HepG2 (cell line): ENCODE measurements around the gene SLC43A1. TPM values are rescaled to one million over a fixed set of nuclear protein-coding genes. Genes with fewer than 3 reads are reported as not detected.

Experiments
- BCL6 ChIP-seq: IDR thresholded peaks from 2 replicates; pipeline ENCODE4 v1.6.1; 2016; ENCODE audit warnings: missing genetic modification reagents, missing compliant biosample characterization
- FOXO1 ChIP-seq: sonication (generic); formaldehyde crosslinking; IDR thresholded peaks from 2 replicates; pipeline ENCODE4 v1.4.0; 2020; ENCODE audit warnings: missing genetic modification reagents
- GZF1 ChIP-seq: sonication (generic); formaldehyde crosslinking; IDR thresholded peaks from 2 replicates; pipeline ENCODE4 v1.5.1; 2020; ENCODE audit warnings: mild to moderate bottlenecking, missing genetic modification reagents
- MLLT10 ChIP-seq: sonication (generic); formaldehyde crosslinking; IDR thresholded peaks from 2 replicates; pipeline ENCODE4 v1.4.0; 2020; ENCODE audit warnings: missing genetic modification reagents
- MLX ChIP-seq: IDR thresholded peaks from 2 replicates; pipeline ENCODE4 v1.6.1; 2016
- MZF1 ChIP-seq: sonication (generic); formaldehyde crosslinking; IDR thresholded peaks from 2 replicates; pipeline ENCODE4 v1.8.1; 2023; ENCODE audit warnings: mild to moderate bottlenecking, missing genetic modification reagents, borderline replicate concordance
- NR2C2 ChIP-seq: sonication (generic); formaldehyde crosslinking; IDR thresholded peaks from 2 replicates; pipeline ENCODE4 v1.4.0; 2020; ENCODE audit warnings: missing genetic modification reagents, mild to moderate bottlenecking, moderate library complexity, borderline replicate concordance
- PATZ1 ChIP-seq: sonication (generic); formaldehyde crosslinking; IDR thresholded peaks from 2 replicates; pipeline ENCODE4 v1.4.0; 2020; ENCODE audit warnings: missing genetic modification reagents
- PBX2 ChIP-seq: IDR thresholded peaks from 2 replicates; pipeline ENCODE4 v1.6.1; 2016; ENCODE audit warnings: control low read depth
- PHB2 ChIP-seq: fragments of 450-650 bp; IDR thresholded peaks from 2 replicates; pipeline ENCODE4 v1.6.1; 2018; ENCODE audit not compliant: partially characterized antibody
- PHF20 ChIP-seq: sonication (generic); formaldehyde crosslinking; IDR thresholded peaks from 2 replicates; pipeline ENCODE4 v1.5.0; 2020; ENCODE audit warnings: mild to moderate bottlenecking, missing genetic modification reagents
- RARA ChIP-seq: IDR thresholded peaks from 2 replicates; pipeline ENCODE4 v1.6.1; 2016; ENCODE audit warnings: missing genetic modification reagents, missing compliant biosample characterization
- RXRA ChIP-seq: sonication (generic); formaldehyde crosslinking; IDR thresholded peaks from 2 replicates; pipeline ENCODE4 v1.5.1; 2020; ENCODE audit warnings: missing genetic modification reagents
- SMC3 ChIP-seq: IDR thresholded peaks from 2 replicates; pipeline ENCODE4 v1.6.1; 2011; ENCODE audit warnings: low read length, improper control_type of control experiment
- TCF7 ChIP-seq: sonication (generic); IDR thresholded peaks from 2 replicates; pipeline ENCODE4 v1.6.1; 2016; ENCODE audit warnings: antibody characterized with exemption, low read depth
- YEATS4 ChIP-seq: sonication (generic); formaldehyde crosslinking; IDR thresholded peaks from 2 replicates; pipeline ENCODE4 v1.4.0; 2020; ENCODE audit warnings: missing genetic modification reagents, borderline replicate concordance
- ZBTB3 ChIP-seq: sonication (generic); formaldehyde crosslinking; IDR thresholded peaks from 2 replicates; pipeline ENCODE4 v1.4.0; 2020; ENCODE audit warnings: low read depth, mild to moderate bottlenecking, moderate library complexity, missing genetic modification reagents, borderline replicate concordance
- ZBTB39 ChIP-seq: sonication (generic); formaldehyde crosslinking; IDR thresholded peaks from 2 replicates; pipeline ENCODE4 v1.5.0; 2020; ENCODE audit warnings: missing genetic modification reagents
- ZBTB4 ChIP-seq: sonication (generic); formaldehyde crosslinking; IDR thresholded peaks from 2 replicates; pipeline ENCODE4 v1.4.0; 2020; ENCODE audit warnings: missing genetic modification reagents, mild to moderate bottlenecking, borderline replicate concordance
- ZNF224 ChIP-seq: sonication (generic); formaldehyde crosslinking; IDR thresholded peaks from 2 replicates; pipeline ENCODE4 v1.5.0; 2020; ENCODE audit warnings: mild to moderate bottlenecking, missing genetic modification reagents
- ZNF740 ChIP-seq: sonication (generic); formaldehyde crosslinking; IDR thresholded peaks from 2 replicates; pipeline ENCODE4 v1.4.0; 2020; ENCODE audit warnings: missing genetic modification reagents
- ZNF792 ChIP-seq: IDR thresholded peaks from 2 replicates; pipeline ENCODE4 v1.6.1; 2016
- ZSCAN29 ChIP-seq: sonication (generic); formaldehyde crosslinking; conservative IDR thresholded peaks from 2 replicates; pipeline ENCODE4 v1.4.0; 2020; ENCODE audit warnings: mild to moderate bottlenecking, missing genetic modification reagents
- polyA plus RNA-seq, 8 experiments: library from polyadenylated mRNA; depleted of rRNA in 3 of 8; stranded (reverse) in 7 of 8; unstranded in 1 of 8; fragments of >200 nt; fragmentation: Illumina TruSeq in 4 of 8; extraction: Trizol in 4 of 8; gene quantifications; 2 replicates each; pipeline versions ENCODE4 v1.2.1 to v1.2.3, GENCODE V29; 2011 to 2016; ENCODE audit warnings: low read depth in 4 of 8, missing spikeins in 1 of 8, mixed read lengths in 1 of 8; ENCODE audit not compliant: insufficient read depth in 1 of 8
- total RNA-seq, 5 experiments: library from RNA; depleted of rRNA; stranded (reverse); fragments of >200 nt; fragmentation: Illumina TruSeq; extraction: Trizol; gene quantifications; 2 replicates each; pipeline ENCODE4 v1.2.3, GENCODE V29; 2016; ENCODE audit warnings: low read depth in 1 of 5

The SLC43A1 gene
- total and polyA plus RNA-seq, 2 of the 13 experiments (the other 11 are each of a cell fraction or from before 2014, with no cell fraction given): 72.3 to 87.6 TPM

- TF ChIP-seq MLLT10 (CRISPR knock-in tag) (no peak), RXRA (peak; percentile 58; the same call in 1 of the 2 replicates), PHF20 (CRISPR knock-in tag) (no peak), ZNF224 (CRISPR knock-in tag) (no peak), MZF1 (CRISPR knock-in tag) (no peak), SMC3 (0 out of 2 replicates have a peak, but pooled peaks have one; percentile 1), RARA (CRISPR knock-in tag) (peak; percentile 25; the same call in 1 of the 2 replicates), ZNF740 (CRISPR knock-in tag) (no peak), BCL6 (peak; percentile 38), GZF1 (CRISPR knock-in tag) (no peak), ZSCAN29 (CRISPR knock-in tag) (no peak), NR2C2 (CRISPR knock-in tag) (no peak), ZBTB3 (no peak), TCF7 (peak; percentile 92), FOXO1 (no peak), MLX (CRISPR knock-in tag) (no peak), PHB2 (no peak), PATZ1 (CRISPR knock-in tag) (0 out of 2 replicates have a peak, but pooled peaks have one; percentile 25), ZBTB4 (CRISPR knock-in tag) (no peak), PBX2 (CRISPR knock-in tag) (no peak), ZNF792 (CRISPR knock-in tag) (no peak), ZBTB39 (CRISPR knock-in tag) (no peak), YEATS4 (no peak)
Observed at GRCh38 chr11:57552479-57552878, 37.0 kb upstream of the SLC43A1 start (continued).
